Lower leg skin (tissue), 3 donors: ENCODE measurements around the gene TRAF2.

Experiments
- CTCF ChIP-seq, 3 donors: fragments of 450-650 bp; IDR thresholded peaks; one replicate each; pipeline ENCODE4 v1.5.1; 2016; ENCODE audit warnings: antibody characterized with exemption in 3 of 3, mild to moderate bottlenecking in 3 of 3, moderate library complexity in 2 of 3
- POLR2A ChIP-seq, 2 donors: fragments of 450-650 bp; IDR thresholded peaks; one replicate each; pipeline ENCODE4 v1.6.1; 2016 to 2017; ENCODE audit warnings: antibody characterized with exemption in 2 of 2, mild to moderate bottlenecking in 1 of 2, moderate library complexity in 1 of 2

GRCh38 chr9:136880651-136881050, 5.7 kb upstream of the TRAF2 start:
- TF ChIP-seq POLR2A (IDR thresholded peaks at IDR 0.05) (no peak), CTCF (IDR thresholded peaks at IDR 0.05) (no peak)
